K562 (cell line): ENCODE measurements around the gene NRF1. TPM values are rescaled to one million over a fixed set of nuclear protein-coding genes. Genes with fewer than 3 reads are reported as not detected.

ENCODE experiments used
- ARID1B ChIP-seq: fragments of 450-650 bp; IDR thresholded peaks from 2 replicates; pipeline ENCODE4 v1.6.1; 2016; ENCODE audit warnings: antibody characterized with exemption, mild to moderate bottlenecking, inconsistent platforms
- ATF4 ChIP-seq: fragments of 450-650 bp; formaldehyde crosslinking; IDR thresholded peaks from 2 replicates; pipeline ENCODE4 v1.4.0; 2022; ENCODE audit warnings: mild to moderate bottlenecking, moderate library complexity
- CBFA2T3 ChIP-seq: fragments of 450-650 bp; IDR thresholded peaks from 2 replicates; pipeline ENCODE4 v1.6.1; 2017
- CEBPZ ChIP-seq: fragments of 150-350 bp; IDR thresholded peaks from 2 replicates; pipeline ENCODE4 v1.6.1; 2014; ENCODE audit warnings: low read depth, mild to moderate bottlenecking, low read length, borderline replicate concordance
- HDAC8 ChIP-seq: fragments of 450-650 bp; IDR thresholded peaks from 2 replicates; pipeline ENCODE4 v1.6.1; 2016; ENCODE audit warnings: mild to moderate bottlenecking, missing genetic modification characterization, moderate library complexity, missing compliant biosample characterization
- HSF4 ChIP-seq: fragments of 250-450 bp; sonication (Bioruptor Pico); IDR thresholded peaks from 2 replicates; pipeline ENCODE4 v2.1.2; 2022; ENCODE audit warnings: mild to moderate bottlenecking, moderate library complexity, borderline replicate concordance
- MGA ChIP-seq: fragments of 450-650 bp; IDR thresholded peaks from 2 replicates; pipeline ENCODE4 v1.6.1; 2016; ENCODE audit warnings: mild to moderate bottlenecking, moderate library complexity
- RBM17 ChIP-seq: fragments of 200-400 bp; formaldehyde crosslinking; IDR thresholded peaks from 2 replicates; pipeline ENCODE4 v1.6.1; 2017; ENCODE audit warnings: low read depth, mild to moderate bottlenecking, low read length, borderline replicate concordance
- RFX1 ChIP-seq: fragments of 450-650 bp; IDR thresholded peaks from 2 replicates; pipeline ENCODE4 v1.6.1; 2016; ENCODE audit warnings: mild to moderate bottlenecking, moderate library complexity
- TAF7 ChIP-seq: fragments of 450-650 bp; IDR thresholded peaks from 2 replicates; pipeline ENCODE4 v1.6.1; 2016; ENCODE audit warnings: missing genetic modification characterization, missing compliant biosample characterization
- TAL1 ChIP-seq: fragments of 450-650 bp; IDR thresholded peaks from 2 replicates; pipeline ENCODE4 v1.6.1; 2016; ENCODE audit warnings: mild to moderate bottlenecking
- TCF3 ChIP-seq: sonication (generic); formaldehyde crosslinking; IDR thresholded peaks from 2 replicates; pipeline ENCODE4 v1.4.0; 2020; ENCODE audit warnings: mild to moderate bottlenecking, missing genetic modification reagents
- polyA plus RNA-seq, 8 experiments: library from polyadenylated mRNA; depleted of rRNA in 4 of 8; stranded (reverse) in 5 of 8; unstranded in 3 of 8; fragments of >200 nt; fragmentation: Nextera tagmentation in 2 of 8; fragmentation: Illumina TruSeq in 1 of 8; extraction: Ambion mirVana in 2 of 8; extraction: Trizol in 1 of 8; gene quantifications; 2 replicates each; pipeline versions ENCODE4 v1.2.1 to v1.2.3, GENCODE V29; 2011 to 2014; ENCODE audit warnings: inconsistent platforms in 1 of 8, missing spikeins in 1 of 8
- total RNA-seq, 7 experiments: library from RNA; depleted of rRNA in 6 of 7; stranded (reverse); fragments of >200 nt in 6 of 7; fragmentation: Illumina TruSeq in 2 of 7; extraction: Trizol in 2 of 7; gene quantifications; 2 replicates each; pipeline versions ENCODE4 v1.2.1 to v1.2.3, GENCODE V29; 2011 to 2021; ENCODE audit warnings: low replicate concordance in 1 of 7

Gene NRF1
- total and polyA plus RNA-seq, 9 of the 15 experiments (the other 6 are each of a cell fraction or from before 2014, with no cell fraction given): 8.6 to 28.8 (median 20.3) TPM

GRCh38 chr7:129751916-129752315 is 140.4 kb downstream of the NRF1 start (continued):
- TF ChIP-seq MGA: no peak
- no peak for TF ChIP-seq TAF7 (tag)
- no peak for TF ChIP-seq ATF4 (CRISPR knock-in tag)
- no peak for TF ChIP-seq RBM17
- peak; percentile 49; the same call in 1 of the 2 replicates for TF ChIP-seq TAL1
- peak; percentile 75 for TF ChIP-seq TCF3 (CRISPR knock-in tag)
- no peak for TF ChIP-seq CEBPZ
- no peak for TF ChIP-seq RFX1
- peak; percentile 79 for TF ChIP-seq CBFA2T3
- TF ChIP-seq HSF4 (CRISPR knock-in tag): 0 out of 2 replicates have a peak, but pooled peaks have one; percentile 65
- no peak; the same call in 1 of the 2 replicates for TF ChIP-seq ARID1B
- no peak for TF ChIP-seq HDAC8
